MCF 10A (cell line): Measurements from ENCODE around the gene PROC. TPM values are rescaled to one million over a fixed set of nuclear protein-coding genes. Genes with fewer than 3 reads are reported as not detected.

Experiments used
- BruUV-seq: library from RNA; stranded (reverse); fragments of 400-500 nt; replicated peaks from 2 replicates; lab custom pipeline; 2021; lab: Mats Ljungman, UMichigan
- CTCF ChIA-PET: fragments of 300-600 bp; sonication (Branson Sonifier 250); formaldehyde crosslinking; extraction: SDS; loops from one replicate; lab custom pipeline; 2021; ENCODE audit warnings: antibody characterized with exemption, inconsistent platforms; lab: Yijun Ruan, JAX
- POLR2A ChIA-PET: fragments of 300-600, 350-650 bp; sonication (Branson Sonifier 250); formaldehyde crosslinking; extraction: SDS; loops from one replicate; lab custom pipeline; 2020; ENCODE audit warnings: antibody characterized with exemption, inconsistent platforms; lab: Yijun Ruan, JAX
- DNase-seq: peaks from one replicate; pipeline ENCODE4 v3.0.0-alpha.2; 2018; ENCODE audit not compliant: unreplicated experiment
- H3K27ac Mint-ChIP-seq: one replicate; pipeline ENCODE4 v1.8.0; 2022; ENCODE audit warnings: mild to moderate bottlenecking, low read depth, mixed read lengths; ENCODE audit not compliant: unreplicated experiment
- H3K27me3 Mint-ChIP-seq: one replicate; pipeline ENCODE4 v1.8.0; 2022; ENCODE audit warnings: mixed read lengths; ENCODE audit not compliant: insufficient read depth, unreplicated experiment
- H3K36me3 Mint-ChIP-seq: one replicate; pipeline ENCODE4 v1.8.0; 2022; ENCODE audit warnings: mild to moderate bottlenecking, moderate library complexity, mixed read lengths; ENCODE audit not compliant: insufficient read depth, unreplicated experiment
- H3K4me1 Mint-ChIP-seq: one replicate; pipeline ENCODE4 v1.8.0; 2022; ENCODE audit warnings: mixed read lengths; ENCODE audit not compliant: insufficient read depth, unreplicated experiment
- H3K4me3 Mint-ChIP-seq: one replicate; pipeline ENCODE4 v1.8.0; 2022; ENCODE audit warnings: mild to moderate bottlenecking, moderate library complexity, mixed read lengths; ENCODE audit not compliant: unreplicated experiment
- H3K9me3 Mint-ChIP-seq: one replicate; pipeline ENCODE4 v1.8.0; 2022; ENCODE audit warnings: mixed read lengths; ENCODE audit not compliant: unreplicated experiment
- CTCF ChIP-seq: fragments of 200-600 bp; IDR thresholded peaks from one replicate; pipeline ENCODE4 v1.8.0; 2022; ENCODE audit warnings: antibody characterized with exemption, mild to moderate bottlenecking; ENCODE audit not compliant: unreplicated experiment
- intact Hi-C: fragments of 100-400 bp; cut with micrococcal nuclease; formaldehyde crosslinking; loops from 2 replicates; pipeline ENCODE4 v1.14.1; 2022
- total RNA-seq: library from RNA; stranded (reverse); gene quantifications from 2 replicates; pipeline ENCODE4 v1.2.3, GENCODE V29; 2022

Gene PROC
- total RNA-seq, 1 experiment from 2014 or later = not detected

GRCh38 chr2:127416506-127417001 lies 1.7 kb upstream of the PROC start:
- Mint-ChIP-seq H3K27me3 (no peaks in the 10 kb centered on the region), H3K9me3 (no peaks in the 10 kb centered on the region), H3K27ac (no peak overlapping the region), H3K36me3 (no peaks in the 10 kb centered on the region), H3K4me3 (peak overlapping the region; percentile 65), H3K4me1 (peaks cover 30% of the 10 kb centered on the region)
- BruUV-seq = no TSS peak
- TF ChIP-seq CTCF = no peak
- intact Hi-C loops = loop anchor here (2.0 to 5.0 kb wide), 2 partner anchors 59 to 92 kb away; no protein-coding TSS in a partner anchor
- ChIA-PET CTCF (interaction anchor here (0.7 to 3.6 kb wide), 10 partner anchors 11 to 97 kb away, joined by 3 to 21 read pairs (median 4); no protein-coding TSS in a partner anchor), POLR2A (interaction anchor here (0.9 to 7.5 kb wide), 5 partner anchors 15 to 63 kb away, joined by 3 to 57 read pairs (median 9); partner anchors contain the start of gene MAP3K2)
- DNase-seq = no peak

- intact Hi-C loops = loop anchor here (2.0 to 5.0 kb wide), 2 partner anchors 60 to 93 kb away; no protein-coding TSS in a partner anchor
- no TSS peak for BruUV-seq
- CTCF ChIA-PET = interaction anchor here (0.7 to 2.3 kb wide), 2 partner anchors 12 to 23 kb away, joined by 4 to 6 read pairs; no protein-coding TSS in a partner anchor
- Mint-ChIP-seq H3K9me3 (no peaks in the 10 kb centered on the region), H3K36me3 (no peaks in the 10 kb centered on the region), H3K27ac (no peak overlapping the region), H3K4me3 (no peak overlapping the region), H3K27me3 (peaks cover 6% of the 10 kb centered on the region), H3K4me1 (peaks cover 22% of the 10 kb centered on the region)
- DNase-seq = no peak
- POLR2A ChIA-PET = interaction anchor here (1.8 to 5.7 kb wide), 2 partner anchors 29 to 31 kb away, joined by 9 to 40 read pairs; partner anchors contain the start of gene MAP3K2
- no peak for TF ChIP-seq CTCF
These were observed 821 bp upstream of the PROC start for GRCh38 chr2:127417406-127417805.

- H3K4me1 Mint-ChIP-seq = peaks cover 16% of the 10 kb centered on the region
- no peaks in the 10 kb centered on the region for H3K9me3 Mint-ChIP-seq
- H3K27ac Mint-ChIP-seq = no peak overlapping the region
- DNase-seq = no peak
- no TSS peak for BruUV-seq
- ChIA-PET POLR2A (interaction anchor here (0.6 to 1.1 kb wide), 3 partner anchors 33 to 95 kb away, joined by 3 to 4 read pairs (median 3); no protein-coding TSS in a partner anchor), CTCF (interaction anchor here (0.5 to 1.3 kb wide), 3 partner anchors 49 to 140 kb away, joined by 3 to 5 read pairs (median 4); no protein-coding TSS in a partner anchor)
- intact Hi-C loops = loop anchor here (5.0 kb wide), 1 partner anchor 62 kb away; no protein-coding TSS in a partner anchor
- no peak for TF ChIP-seq CTCF
- H3K4me3 Mint-ChIP-seq = no peak overlapping the region
- peaks cover 21% of the 10 kb centered on the region for H3K27me3 Mint-ChIP-seq
- no peaks in the 10 kb centered on the region for H3K36me3 Mint-ChIP-seq
These were observed 844 bp downstream of the PROC start for GRCh38 chr2:127419112-127419430.

GRCh38 chr2:127419448-127420038 lies 1.3 kb downstream of the PROC start:
- Mint-ChIP-seq H3K9me3 (no peaks in the 10 kb centered on the region), H3K4me3 (no peak overlapping the region), H3K4me1 (peaks cover 15% of the 10 kb centered on the region), H3K36me3 (no peaks in the 10 kb centered on the region), H3K27ac (no peak overlapping the region), H3K27me3 (peaks cover 25% of the 10 kb centered on the region)
- POLR2A ChIA-PET = interaction anchor here (1.0 to 1.1 kb wide), 2 partner anchors 34 to 95 kb away, joined by 3 to 4 read pairs; no protein-coding TSS in a partner anchor
- no peak for TF ChIP-seq CTCF
- no peak for DNase-seq
- intact Hi-C loops = loop anchor here (5.0 kb wide), 1 partner anchor 62 kb away; no protein-coding TSS in a partner anchor
- CTCF ChIA-PET = interaction anchor here (0.5 to 1.3 kb wide), 4 partner anchors 19 to 140 kb away, joined by 3 to 5 read pairs (median 4); no protein-coding TSS in a partner anchor
- no TSS peak for BruUV-seq
